NCI-H524 (cell line): ENCODE measurements around the gene ERCC2.

Source experiments
- DNase-seq, 2 experiments: peaks; one replicate each; lab custom pipeline; 2025; lab: John Stamatoyannopoulos, UW

The ERCC2 gene

DNA sequence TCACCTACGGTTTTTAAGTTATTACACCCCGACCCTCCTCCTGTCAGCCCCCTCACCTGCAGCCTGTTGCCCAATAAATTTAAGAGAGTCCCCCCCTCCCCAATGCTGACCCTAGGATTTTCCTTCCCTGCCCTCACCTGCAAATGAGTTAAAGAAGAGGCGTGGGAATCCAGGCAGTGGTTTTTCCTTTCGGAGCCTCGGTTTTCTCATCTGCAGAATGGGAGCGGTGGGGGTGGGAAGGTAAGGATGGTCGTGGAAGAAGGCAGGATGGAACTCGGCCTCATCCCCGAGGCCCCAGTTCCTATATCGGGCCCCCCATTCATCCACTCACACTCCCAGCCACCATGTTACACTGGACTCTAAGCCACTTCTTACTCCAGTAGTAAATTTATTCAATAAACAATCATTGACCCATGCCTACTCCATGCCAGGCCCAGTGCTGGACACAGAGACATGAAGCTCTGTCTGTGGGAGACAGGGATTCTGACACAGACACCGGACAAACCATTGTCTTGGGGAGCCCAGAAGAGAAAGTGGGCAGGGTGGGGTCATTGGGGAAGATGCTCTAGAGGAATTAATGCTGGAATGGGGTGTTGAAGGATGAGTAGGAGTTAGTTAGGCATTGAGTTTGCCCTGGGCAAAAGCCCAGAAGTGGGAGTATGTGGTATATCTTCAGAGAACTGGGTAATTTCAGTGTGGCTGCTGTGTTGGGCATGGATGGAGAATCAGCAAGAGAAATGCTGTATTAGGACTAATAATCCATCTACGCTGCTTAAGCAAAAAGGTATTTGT is 66.9 kb downstream of the ERCC2 start:
- no peak for DNase-seq

DNA sequence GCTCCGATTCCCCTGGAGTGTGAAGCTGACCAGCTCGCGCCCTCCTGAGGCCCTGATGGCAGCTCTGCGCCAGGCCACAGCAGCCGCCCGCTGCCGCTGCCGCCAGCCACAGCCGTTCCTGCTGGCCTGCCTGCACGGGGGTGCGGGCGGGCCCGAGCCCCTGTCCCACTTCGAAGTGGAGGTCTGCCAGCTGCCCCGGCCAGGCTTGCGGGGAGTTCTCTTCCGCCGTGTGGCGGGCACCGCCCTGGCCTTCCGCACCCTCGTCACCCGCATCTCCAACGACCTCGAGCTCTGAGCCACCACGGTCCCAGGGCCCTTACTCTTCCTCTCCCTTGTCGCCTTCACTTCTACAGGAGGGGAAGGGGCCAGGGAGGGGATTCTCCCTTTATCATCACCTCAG is 68.0 kb downstream of the ERCC2 start:
- DNase-seq, result no peak
